Measurements from ENCODE around the gene SLFN14.

GRCh38 chr17:35605678-35606077 lies 45.1 kb upstream of the SLFN14 start:
- TF ChIP-seq CTCF (conservative IDR thresholded peaks at IDR 0.05) = no peak
- no peak for TF ChIP-seq ZFX (IDR thresholded peaks at IDR 0.05)

Measured in C4-2B (cell line).